HL-60/S4 treated with retinoic acid at 250 ng/mL for 4 days and 3 days (cell line): ENCODE measurements around the gene AGPAT2.
"Not testable (repeated sequence)": the region's sequence is repeated elsewhere in the genome, so short reads cannot be mapped to it uniquely, and the experiment has no call there.

Experiments
- in situ Hi-C: fragments of 300-500 bp; cut with MboI; formaldehyde crosslinking; loops from 2 replicates; pipeline ENCODE4 v1.7.0; 2022; ENCODE audit warnings: low sequenced_read_pairs

AGPAT2 gene

DNA sequence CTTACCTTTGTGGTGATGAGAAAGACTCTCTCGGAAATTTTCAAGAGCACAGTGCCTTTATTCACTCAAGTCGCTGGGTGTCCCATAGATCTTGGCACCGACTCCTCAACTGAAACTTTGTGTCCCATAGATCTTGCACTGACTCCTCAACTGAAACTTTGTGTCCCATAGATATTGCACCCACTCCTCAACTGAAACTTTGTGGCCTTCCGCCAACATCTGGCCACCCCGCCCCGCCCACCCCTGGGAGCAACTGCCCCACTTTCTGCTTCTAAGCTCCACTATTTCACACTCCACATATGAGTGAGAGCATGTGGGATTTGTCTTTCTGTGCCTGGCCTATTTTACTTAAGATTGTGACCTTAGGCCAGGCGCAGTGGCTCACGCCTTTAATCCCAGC lies 37.2 kb downstream of the AGPAT2 start:
- in situ Hi-C loops = no loop called here

- in situ Hi-C loops = no loop called here
Observed at GRCh38 chr9:136648751-136649150, 38.5 kb downstream of the AGPAT2 start.

- in situ Hi-C loops = no loop called here
Observed at GRCh38 chr9:136646827-136647711, 40.2 kb downstream of the AGPAT2 start.

- in situ Hi-C loops = no loop called here
Observed at GRCh38 chr9:136645903-136646754, 41.1 kb downstream of the AGPAT2 start.

GRCh38 chr9:136645352-136645902 lies 41.8 kb downstream of the AGPAT2 start:
- in situ Hi-C loops = no loop called here

- in situ Hi-C loops = no loop called here
Observed at GRCh38 chr9:136644593-136645351, 42.5 kb downstream of the AGPAT2 start.

- in situ Hi-C loops = no loop called here
Observed at GRCh38 chr9:136644343-136644592, 43.0 kb downstream of the AGPAT2 start.

GRCh38 chr9:136643596-136644342 lies 43.5 kb downstream of the AGPAT2 start:
- in situ Hi-C loops = no loop called here

DNA sequence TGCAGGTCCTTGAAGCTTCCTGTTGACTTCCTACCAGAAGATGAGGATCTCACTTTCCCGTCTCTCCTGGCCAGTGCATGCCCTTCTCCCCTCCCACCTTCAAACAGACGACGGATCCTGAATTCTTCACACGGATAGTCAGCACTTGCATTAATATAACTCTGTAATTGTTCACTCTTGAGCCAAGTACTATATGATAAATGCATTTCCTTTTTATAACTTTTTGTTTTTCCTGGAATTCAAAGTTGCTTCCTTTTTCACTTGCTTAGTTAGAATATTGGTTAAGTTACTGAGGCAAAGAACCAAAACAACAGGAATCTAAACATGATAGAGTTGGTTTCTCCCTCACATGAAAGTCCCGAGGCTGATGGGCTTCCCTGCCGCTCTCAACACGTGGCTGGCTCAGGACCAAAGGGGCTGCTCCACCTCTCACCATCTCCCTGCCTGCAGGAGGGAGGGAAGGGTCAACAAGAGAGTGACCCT lies 44.8 kb downstream of the AGPAT2 start:
- in situ Hi-C loops = no loop called here

GRCh38 chr9:136640171-136641111 lies 46.8 kb downstream of the AGPAT2 start:
- in situ Hi-C loops = no loop called here

DNA sequence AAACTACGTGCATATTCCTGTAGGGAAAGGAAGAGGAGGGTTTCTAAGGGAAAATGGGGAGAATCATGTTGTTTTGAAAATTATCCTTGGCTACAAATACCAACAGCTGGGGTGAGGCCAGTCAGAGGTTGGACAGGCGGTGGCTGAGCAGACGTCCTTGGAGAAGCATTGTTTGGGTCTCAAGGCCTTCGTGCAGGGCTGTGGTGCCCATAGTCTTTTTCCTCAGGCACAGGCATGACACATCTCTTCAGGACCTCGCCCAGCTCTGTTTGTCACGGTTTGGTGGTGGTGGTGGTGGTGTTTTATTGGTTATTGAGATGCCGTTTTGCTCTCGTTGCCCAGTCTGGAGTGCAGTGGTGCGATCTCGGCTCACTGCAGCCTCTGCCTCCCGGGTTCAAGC lies 52.4 kb downstream of the AGPAT2 start:
- in situ Hi-C loops = no loop called here

DNA sequence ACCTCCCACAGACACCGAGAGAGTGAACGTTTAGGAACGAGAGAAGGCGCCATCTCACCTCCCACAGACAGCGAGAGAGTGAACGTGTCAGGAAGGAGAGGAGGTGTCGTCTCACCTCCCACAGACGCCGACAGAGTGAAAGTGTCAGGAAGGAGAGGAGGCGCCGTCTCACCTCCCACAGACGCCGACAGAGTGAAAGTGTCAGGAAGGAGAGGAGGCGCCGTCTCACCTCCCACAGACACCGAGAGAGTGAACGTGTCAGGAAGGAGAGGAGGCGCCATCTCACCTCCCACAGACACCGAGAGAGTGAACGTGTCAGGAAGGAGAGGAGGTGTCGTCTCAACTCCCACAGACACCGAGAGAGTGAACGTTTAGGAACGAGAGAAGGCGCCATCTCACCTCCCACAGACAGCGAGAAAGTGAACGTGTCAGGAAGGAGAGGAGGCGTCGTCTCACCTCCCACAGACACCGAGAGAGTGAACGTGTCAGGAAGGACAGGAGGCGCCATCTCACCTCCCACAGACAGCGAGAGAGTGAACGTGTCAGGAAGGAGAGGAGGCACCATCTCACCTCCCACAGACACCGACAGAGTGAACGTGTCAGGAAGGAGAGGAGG lies 54.7 kb downstream of the AGPAT2 start:
- in situ Hi-C loops = not testable (repeated sequence)

GRCh38 chr9:136632072-136632471 lies 55.2 kb downstream of the AGPAT2 start:
- in situ Hi-C loops = not testable (repeated sequence)

DNA sequence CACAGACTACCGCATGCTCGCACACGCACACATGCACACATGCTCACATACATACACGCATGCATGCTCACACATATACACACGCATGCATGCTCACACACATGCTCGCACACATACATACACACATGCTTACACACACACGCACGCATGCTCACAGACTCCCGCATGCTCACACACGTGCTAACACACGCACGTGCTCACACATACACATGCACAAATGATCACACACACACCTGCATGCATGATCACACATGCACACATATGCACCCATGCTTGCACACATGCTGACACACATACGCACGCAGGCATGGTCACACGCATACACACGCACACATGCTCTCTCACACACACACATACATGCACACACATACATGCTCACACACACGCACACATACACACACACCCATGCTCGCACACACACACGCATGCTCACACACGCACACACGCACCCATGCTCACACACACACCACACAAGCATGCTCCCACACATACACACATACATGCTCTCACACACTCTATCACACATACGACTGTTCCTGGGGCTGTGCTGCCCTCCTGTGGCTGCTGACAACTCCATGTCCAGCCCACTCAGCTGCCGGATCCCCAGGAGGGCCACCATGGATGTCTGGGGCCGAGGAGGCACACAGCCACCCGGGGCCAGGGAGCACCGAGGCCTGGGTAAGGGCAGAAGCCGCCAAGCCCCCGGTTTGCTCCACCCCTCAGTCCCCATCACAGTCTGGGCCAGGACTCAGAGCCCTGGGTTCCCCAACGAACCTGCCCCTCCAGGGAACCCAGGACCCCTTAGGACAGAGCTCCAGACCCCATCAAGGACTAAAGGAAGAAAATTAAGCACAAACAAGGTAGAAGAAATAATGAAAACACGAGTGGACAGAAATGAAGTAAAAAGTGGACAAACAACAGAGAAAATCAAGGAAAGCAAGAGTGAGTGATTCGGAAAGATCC lies 55.9 kb downstream of the AGPAT2 start:
- in situ Hi-C loops = no loop called here

- in situ Hi-C loops = no loop called here
Observed at GRCh38 chr9:136630662-136630992, 56.6 kb downstream of the AGPAT2 start.

GRCh38 chr9:136629879-136630661 lies 57.2 kb downstream of the AGPAT2 start:
- in situ Hi-C loops = loop anchor here (5.0 kb wide), 1 partner anchor 138 kb away; no protein-coding TSS in a partner anchor
